Measurements from ENCODE around the gene NT5DC3. TPM values are rescaled to one million over a fixed set of nuclear protein-coding genes. Genes with fewer than 3 reads are reported as not detected.

Gene NT5DC3
- polyA plus RNA-seq, 2 of the 4 experiments (the other 2 are of a cell fraction), result 5.2 to 5.6 TPM

DNA sequence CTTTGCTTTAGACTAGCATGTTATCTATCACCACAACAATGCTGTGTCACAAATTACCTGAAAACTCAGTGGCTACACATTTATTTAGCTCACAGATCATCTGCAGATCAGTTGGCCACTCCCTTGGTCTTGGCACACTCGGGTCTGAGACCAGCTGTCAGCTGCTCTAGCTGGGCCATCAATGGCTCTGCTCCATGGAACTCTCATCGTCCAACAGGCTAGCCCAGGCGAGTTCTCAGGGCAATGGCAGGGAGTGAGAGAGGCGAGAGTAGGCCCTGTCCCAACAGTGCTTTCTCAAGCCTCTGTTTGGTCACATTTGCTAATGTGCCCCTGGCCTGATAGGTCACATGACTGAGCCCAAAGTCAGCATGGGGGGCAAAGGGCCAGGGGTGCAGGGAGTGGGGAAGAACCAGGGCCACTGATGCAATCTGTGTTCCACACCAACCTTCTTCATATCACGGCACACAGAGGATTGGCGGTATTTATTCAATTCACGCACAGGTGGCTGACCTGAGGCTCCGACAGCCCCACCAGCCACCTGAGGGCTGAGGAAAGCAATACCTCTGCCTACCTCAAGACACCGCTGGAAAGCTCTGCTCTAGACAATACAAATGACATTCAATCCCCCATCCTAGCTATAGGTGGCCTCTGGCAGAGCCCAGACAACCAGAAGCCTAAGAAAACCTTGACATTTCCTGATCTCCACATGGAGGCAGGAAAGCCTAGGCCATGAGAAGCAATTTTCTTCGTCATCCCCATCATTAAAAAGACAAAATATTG is 82.5 kb downstream of the NT5DC3 start:
- no peak overlapping the region for H3K4me2 ChIP-seq
- no peak overlapping the region for H3K4me3 ChIP-seq
- 0 out of 6 replicates have a peak overlapping the region, but pooled peaks of 1 of the 2 experiments have one; percentile 25 for H3K27ac ChIP-seq
- peak in 1 of 2 experiments; percentile 38; a peak in 2 of 6 replicates for ATAC-seq
- POLR2A ChIA-PET, result no interaction called here
- CTCF ChIA-PET, result interaction anchor here (0.9 to 1.5 kb wide), 3 partner anchors 112 to 351 kb away, joined by 3 to 5 read pairs (median 3); no protein-coding TSS in a partner anchor
- no peak for FAIRE-seq
- no peaks in the 10 kb centered on the region for H3K4me1 ChIP-seq
- no peaks in the 10 kb centered on the region for H3K9me3 ChIP-seq
- 90% methylated on average over 10 of the region's 10 CpGs for WGBS (ENCODE audit: missing lambda C conversion rate)
- TF ChIP-seq, protein P1, sequence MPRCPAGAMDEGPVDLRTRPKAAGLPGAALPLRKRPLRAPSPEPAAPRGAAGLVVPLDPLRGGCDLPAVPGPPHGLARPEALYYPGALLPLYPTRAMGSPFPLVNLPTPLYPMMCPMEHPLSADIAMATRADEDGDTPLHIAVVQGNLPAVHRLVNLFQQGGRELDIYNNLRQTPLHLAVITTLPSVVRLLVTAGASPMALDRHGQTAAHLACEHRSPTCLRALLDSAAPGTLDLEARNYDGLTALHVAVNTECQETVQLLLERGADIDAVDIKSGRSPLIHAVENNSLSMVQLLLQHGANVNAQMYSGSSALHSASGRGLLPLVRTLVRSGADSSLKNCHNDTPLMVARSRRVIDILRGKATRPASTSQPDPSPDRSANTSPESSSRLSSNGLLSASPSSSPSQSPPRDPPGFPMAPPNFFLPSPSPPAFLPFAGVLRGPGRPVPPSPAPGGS (IDR thresholded peaks at IDR 0.05), result no peak
- 0 out of 5 replicates have a peak, but pooled peaks of 1 of the 2 experiments have one; percentile 7 for TF ChIP-seq RAD21 (conservative IDR thresholded peaks at IDR 0.05 in 1 of 2, IDR thresholded peaks at IDR 0.05 in 1 of 2)
- DNase-seq (ENCODE audit: low read depth in 1 of 2, low spot score in 1 of 2), result no peak

DNA sequence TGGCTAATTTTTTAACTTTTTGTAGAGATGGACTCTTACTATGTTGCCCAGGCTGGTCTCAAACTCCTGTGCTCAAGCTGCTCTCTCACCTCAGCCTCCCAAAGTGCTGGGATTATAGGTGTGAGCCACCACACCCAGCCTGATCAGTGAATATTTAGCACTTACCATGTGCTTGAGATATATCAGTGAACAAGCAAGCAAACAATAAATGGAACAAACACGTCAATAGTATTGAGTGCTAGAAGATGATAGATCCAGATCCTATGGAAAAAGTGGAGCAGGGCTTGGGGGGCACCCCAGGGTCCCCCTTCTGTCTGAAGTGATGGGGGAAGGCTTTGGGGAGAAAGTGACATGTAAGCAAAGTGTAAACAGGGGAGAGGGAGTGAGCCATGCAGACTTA is 83.8 kb downstream of the NT5DC3 start:
- Histone ChIP-seq H3K4me3 (no peak overlapping the region), H3K27ac (no peak overlapping the region), H3K9me3 (no peaks in the 10 kb centered on the region), H3K4me1 (no peaks in the 10 kb centered on the region), H3K4me2 (no peak overlapping the region)
- ATAC-seq, result no peak
- POLR2A ChIA-PET, result no interaction called here
- FAIRE-seq, result no peak
- TF ChIP-seq KDM1A (IDR thresholded peaks at IDR 0.05; ENCODE audit: low read depth), result no peak
- no peak for TF ChIP-seq HOXB13 (CRISPR knock-in tag; IDR thresholded peaks at IDR 0.05; ENCODE audit: low read depth)
- TF ChIP-seq, protein P2, sequence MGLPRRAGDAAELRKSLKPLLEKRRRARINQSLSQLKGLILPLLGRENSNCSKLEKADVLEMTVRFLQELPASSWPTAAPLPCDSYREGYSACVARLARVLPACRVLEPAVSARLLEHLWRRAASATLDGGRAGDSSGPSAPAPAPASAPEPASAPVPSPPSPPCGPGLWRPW (IDR thresholded peaks at IDR 0.05), result no peak
- TF ChIP-seq ZC3H11A (IDR thresholded peaks at IDR 0.05), result no peak
- no peak for TF ChIP-seq KDM5A (IDR thresholded peaks at IDR 0.05)
- TF ChIP-seq, protein P1 (IDR thresholded peaks at IDR 0.05), result no peak
- no peak for TF ChIP-seq MAFK (IDR thresholded peaks at IDR 0.05; ENCODE audit: partially characterized antibody)
- no peak for TF ChIP-seq RFX5 (IDR thresholded peaks at IDR 0.05)
- no peak for TF ChIP-seq CEBPB (IDR thresholded peaks at IDR 0.05)
- no peak for DNase-seq (ENCODE audit: low read depth in 1 of 2, low spot score in 1 of 2)
- CTCF ChIA-PET, result no interaction called here
- WGBS (ENCODE audit: missing lambda C conversion rate), result 89% methylated on average over 1 of the region's 1 CpG

DNA sequence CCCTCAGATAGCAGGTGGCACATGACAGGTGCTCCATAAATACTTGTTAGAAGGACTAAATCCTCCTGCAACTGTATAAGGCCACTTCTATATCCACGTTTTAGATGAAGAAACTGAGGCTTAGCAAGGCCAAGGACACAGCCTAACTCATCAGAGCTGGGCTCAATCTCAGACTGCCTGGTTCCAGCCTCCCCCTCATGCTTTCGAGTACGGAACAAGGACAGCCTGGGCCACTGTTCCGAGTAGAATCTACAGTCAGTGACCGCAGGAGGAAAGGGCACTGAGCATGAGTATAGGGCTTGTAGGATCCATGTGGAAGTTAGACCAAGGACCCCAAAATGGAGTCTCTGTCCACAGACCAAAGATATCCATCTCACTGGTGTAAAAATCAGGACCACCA is 84.6 kb downstream of the NT5DC3 start:
- H3K4me3 ChIP-seq, result no peak overlapping the region
- DNase-seq (ENCODE audit: low read depth in 1 of 2, low spot score in 1 of 2) (no peak), FAIRE-seq (no peak), ATAC-seq (no peak)
- H3K9me3 ChIP-seq, result no peaks in the 10 kb centered on the region
- H3K4me1 ChIP-seq, result no peaks in the 10 kb centered on the region
- no peak overlapping the region for H3K27ac ChIP-seq
- WGBS (ENCODE audit: missing lambda C conversion rate), result 75% methylated on average over 5 of the region's 5 CpGs
- H3K4me2 ChIP-seq, result no peak overlapping the region
- CTCF ChIA-PET, result no interaction called here
- no peak for TF ChIP-seq ESRRA (IDR thresholded peaks at IDR 0.05; ENCODE audit: borderline replicate concordance, low read length)
- TF ChIP-seq, protein P3, sequence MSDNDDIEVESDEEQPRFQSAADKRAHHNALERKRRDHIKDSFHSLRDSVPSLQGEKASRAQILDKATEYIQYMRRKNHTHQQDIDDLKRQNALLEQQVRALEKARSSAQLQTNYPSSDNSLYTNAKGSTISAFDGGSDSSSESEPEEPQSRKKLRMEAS (IDR thresholded peaks at IDR 0.05), result no peak
- no peak for TF ChIP-seq HDAC2 (IDR thresholded peaks at IDR 0.05)
- POLR2A ChIA-PET, result no interaction called here

DNA sequence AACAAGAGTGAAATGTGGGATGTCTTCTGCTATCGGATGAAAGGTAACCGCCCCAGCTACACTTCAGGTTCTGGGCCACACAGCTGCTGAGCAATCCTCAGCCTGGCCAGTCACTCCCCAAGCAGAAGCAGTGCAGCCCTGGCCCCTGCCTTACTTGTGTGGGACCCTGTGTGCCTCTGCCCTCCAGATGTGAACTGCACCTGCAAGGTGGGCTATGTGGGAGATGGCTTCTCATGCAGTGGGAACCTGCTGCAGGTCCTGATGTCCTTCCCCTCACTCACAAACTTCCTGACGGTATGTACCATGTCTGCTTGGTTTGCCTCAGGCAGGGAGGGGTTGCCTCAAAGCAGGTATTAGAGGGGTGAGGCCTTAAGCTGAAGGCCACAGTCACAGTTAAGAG is 85.6 kb downstream of the NT5DC3 start:
- TF ChIP-seq EP300 (IDR thresholded peaks at IDR 0.05) (no peak), CHD4 (IDR thresholded peaks at IDR 0.05; ENCODE audit: borderline replicate concordance) (no peak), CBX8 (IDR thresholded peaks at IDR 0.05) (no peak), TP53 (CRISPR knock-in tag; IDR thresholded peaks at IDR 0.05) (no peak), RARB (CRISPR knock-in tag; IDR thresholded peaks at IDR 0.05) (no peak), NFE2L2 (conservative IDR thresholded peaks at IDR 0.05; ENCODE audit: low read length) (no peak), SREBF2 (IDR thresholded peaks at IDR 0.05) (no peak), CBX2 (IDR thresholded peaks at IDR 0.05; ENCODE audit: borderline replicate concordance, low read depth) (no peak)
- no peaks in the 10 kb centered on the region for H3K9me3 ChIP-seq
- FAIRE-seq (no peak), ATAC-seq (no peak), DNase-seq (ENCODE audit: low read depth in 1 of 2, low spot score in 1 of 2) (no peak)
- ChIA-PET CTCF (interaction anchor here (1.5 kb wide), 1 partner anchor 116 kb away, joined by 3 read pairs; no protein-coding TSS in a partner anchor), POLR2A (no interaction called here)
- H3K27ac ChIP-seq, result no peak overlapping the region
- WGBS (ENCODE audit: missing lambda C conversion rate), result 64% methylated on average over 3 of the region's 3 CpGs
- no peak overlapping the region for H3K4me2 ChIP-seq
- H3K4me1 ChIP-seq, result no peaks in the 10 kb centered on the region
- H3K4me3 ChIP-seq, result no peak overlapping the region
